SU-DHL-6 (cell line): ENCODE data around the gene YIPF2.

Experiments used
- EZH2phosphoT487 ChIP-seq: fragments of 200-600 bp; sonication (generic), shearing (Covaris generic); conservative IDR thresholded peaks from 2 replicates; pipeline ENCODE4 v1.6.1; 2018; ENCODE audit warnings: mild to moderate bottlenecking, antibody characterized with exemption, low read length, moderate library complexity, mixed read lengths
- TF ChIP-seq, protein P1 (sequence below): fragments of 200-600 bp; sonication (generic); IDR thresholded peaks from one replicate; pipeline ENCODE4 v1.5.1; 2017; ENCODE audit warnings: antibody characterized with exemption, mild to moderate bottlenecking, low read length, moderate library complexity; ENCODE audit not compliant: insufficient read depth, poor library complexity, severe bottlenecking

DNA sequence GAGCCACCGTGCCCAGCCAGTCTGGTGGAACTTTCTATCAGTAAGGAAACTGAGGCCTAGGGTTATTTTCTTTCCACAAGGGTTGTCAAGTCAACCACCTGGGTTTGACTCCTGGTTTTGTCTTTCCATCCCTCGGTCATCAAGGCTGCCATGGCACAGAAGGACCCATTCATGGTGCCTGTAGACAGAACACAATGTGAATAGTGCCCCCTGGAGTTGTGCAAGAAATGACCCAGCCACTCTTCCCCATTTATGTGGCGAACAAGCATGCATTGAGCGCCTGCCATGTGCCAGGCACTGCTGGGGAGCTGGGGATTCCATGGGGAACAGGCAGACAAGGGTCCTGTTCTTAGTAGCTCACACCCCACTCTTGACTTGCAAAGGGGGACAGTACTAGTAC is 36.5 kb upstream of the YIPF2 start:
- TF ChIP-seq EZH2phosphoT487 = no peak
- TF ChIP-seq, protein P1, sequence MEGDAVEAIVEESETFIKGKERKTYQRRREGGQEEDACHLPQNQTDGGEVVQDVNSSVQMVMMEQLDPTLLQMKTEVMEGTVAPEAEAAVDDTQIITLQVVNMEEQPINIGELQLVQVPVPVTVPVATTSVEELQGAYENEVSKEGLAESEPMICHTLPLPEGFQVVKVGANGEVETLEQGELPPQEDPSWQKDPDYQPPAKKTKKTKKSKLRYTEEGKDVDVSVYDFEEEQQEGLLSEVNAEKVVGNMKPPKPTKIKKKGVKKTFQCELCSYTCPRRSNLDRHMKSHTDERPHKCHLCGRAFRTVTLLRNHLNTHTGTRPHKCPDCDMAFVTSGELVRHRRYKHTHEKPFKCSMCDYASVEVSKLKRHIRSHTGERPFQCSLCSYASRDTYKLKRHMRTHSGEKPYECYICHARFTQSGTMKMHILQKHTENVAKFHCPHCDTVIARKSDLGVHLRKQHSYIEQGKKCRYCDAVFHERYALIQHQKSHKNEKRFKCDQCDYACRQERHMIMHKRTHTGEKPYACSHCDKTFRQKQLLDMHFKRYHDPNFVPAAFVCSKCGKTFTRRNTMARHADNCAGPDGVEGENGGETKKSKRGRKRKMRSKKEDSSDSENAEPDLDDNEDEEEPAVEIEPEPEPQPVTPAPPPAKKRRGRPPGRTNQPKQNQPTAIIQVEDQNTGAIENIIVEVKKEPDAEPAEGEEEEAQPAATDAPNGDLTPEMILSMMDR = peak; percentile 38
